ENCODE measurements around the gene LTC4S.
"Not testable (repeated sequence)": the region's sequence is repeated elsewhere in the genome, so short reads cannot be mapped to it uniquely, and the experiment has no call there.

LTC4S gene, protein sequence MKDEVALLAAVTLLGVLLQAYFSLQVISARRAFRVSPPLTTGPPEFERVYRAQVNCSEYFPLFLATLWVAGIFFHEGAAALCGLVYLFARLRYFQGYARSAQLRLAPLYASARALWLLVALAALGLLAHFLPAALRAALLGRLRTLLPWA

DNA sequence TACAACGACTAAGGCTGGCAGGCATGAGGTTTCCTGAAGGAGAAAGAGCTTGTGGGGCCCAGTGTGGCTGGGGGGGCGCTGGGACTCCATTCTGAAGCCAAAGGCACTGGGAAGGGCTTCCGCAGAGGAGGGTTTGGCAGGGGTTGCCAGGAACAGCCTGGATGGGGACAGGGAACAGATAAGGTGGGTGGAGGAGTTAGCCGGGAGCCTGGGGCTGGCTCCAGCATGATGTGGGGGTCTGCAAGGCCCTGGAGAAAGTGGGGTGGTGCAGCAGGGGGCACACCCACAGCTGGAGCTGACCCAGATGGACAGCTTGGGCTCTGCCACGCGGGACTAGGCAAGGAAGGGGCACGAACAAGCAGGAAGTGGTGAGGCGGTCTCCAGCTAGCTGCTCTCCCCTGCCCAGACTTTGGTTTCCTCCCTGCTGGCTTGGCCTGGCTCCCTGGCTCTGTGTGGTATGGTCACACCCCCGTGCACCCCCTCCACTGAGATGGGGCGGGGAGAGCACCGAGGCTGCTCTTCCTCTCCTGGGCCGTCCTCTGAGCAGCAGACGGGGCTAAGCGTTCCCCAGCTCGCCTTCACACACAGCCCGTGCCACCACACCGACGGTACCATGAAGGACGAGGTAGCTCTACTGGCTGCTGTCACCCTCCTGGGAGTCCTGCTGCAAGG lies at the start of gene LTC4S:
LTC4S (plus strand) TSS at position 519 of the 672 bp plus-strand sequence; CDS start at position 614, 95 bp downstream.
- DNase-seq (ENCODE audit: low read depth): no peak

DNA sequence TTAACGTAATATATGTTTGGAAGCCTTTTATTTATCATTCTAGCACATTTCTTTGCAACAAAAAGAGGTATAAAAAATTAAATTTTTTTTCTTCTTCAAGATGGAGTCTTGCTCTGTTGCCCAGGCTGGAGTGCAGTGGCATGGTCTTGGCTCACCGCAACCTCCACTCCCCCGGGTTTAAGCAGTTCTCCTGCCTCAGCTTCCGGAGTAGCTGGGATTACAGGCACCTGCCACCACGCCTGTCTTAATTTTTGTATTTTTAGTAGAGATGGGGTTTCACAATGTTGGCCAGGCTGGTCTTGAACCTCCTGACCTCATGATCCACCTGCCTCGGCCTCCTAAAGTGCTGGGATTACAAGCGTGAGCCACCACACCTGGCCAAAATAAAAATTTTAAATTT lies 49.7 kb upstream of the LTC4S start:
- DNase-seq (ENCODE audit: low read depth): not testable (repeated sequence)

DNA sequence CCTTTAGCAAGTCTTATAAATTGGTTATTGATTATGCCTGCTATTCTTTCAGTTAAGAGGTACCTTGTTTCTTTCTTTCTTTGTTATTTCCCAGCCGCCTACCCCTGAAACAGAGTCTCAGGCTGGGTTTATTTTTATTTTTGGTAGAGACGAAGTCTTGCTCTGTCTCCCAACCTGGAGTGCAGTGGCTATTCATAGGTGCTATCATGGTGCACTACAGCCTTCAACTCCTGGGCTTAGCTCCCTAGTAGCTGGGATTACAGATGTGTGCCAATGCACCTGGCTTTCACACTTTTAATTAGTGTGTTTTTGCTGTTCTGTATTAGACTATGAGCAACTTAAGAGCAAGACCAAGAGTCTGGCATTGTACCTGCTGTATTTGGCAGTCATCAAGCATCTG lies 46.9 kb upstream of the LTC4S start:
- DNase-seq (ENCODE audit: low read depth): no peak

DNA sequence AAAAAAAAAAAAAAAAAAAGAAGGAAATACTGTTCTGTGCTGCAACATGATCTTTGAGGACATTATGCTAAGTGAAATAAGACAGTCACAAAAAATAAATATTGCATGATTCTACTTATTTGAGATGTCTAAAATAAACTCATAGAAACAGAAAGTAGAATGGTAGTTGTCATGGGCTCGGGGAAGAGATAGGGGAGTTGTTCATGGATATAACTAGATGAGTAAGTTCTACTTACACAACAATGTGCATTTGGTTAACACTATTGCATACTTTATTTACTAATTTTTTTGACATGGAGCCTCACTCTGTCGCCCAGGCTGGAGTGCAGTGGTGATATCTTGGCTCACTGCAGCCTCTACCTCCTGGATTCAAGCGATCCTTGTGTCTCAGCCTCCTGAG lies 46.0 kb upstream of the LTC4S start:
- DNase-seq (ENCODE audit: low read depth): no peak

DNA sequence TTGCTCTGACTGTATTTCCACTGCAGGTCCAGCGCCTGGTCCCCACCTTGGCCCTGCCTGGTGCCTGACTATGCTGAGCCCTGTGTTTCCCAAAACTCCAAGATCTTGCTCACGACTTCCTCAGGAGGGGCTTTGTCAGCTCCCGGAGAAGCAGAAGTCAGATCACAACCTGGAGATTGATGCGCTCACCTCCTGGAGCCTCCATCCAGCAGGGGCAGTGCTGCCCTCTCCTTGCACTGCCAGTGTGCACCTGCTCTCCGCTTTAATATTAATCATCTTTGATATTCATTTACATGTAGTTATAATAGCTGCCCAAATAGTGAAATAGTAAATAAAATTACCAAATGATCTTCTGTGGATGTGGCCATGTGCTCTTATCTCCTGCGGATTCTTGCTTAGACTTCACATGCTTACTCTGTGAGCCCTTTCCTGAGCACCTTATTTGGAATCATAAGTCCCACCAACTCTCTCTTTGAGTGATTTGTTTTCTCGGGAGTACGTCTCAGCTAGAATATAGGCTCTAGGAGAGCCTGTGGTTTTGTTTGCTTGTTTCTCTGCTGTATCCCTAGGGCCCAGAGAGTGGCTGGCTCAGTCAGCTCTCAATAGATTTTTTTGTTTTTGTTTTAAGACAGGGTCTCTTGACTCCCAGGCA lies 43.8 kb upstream of the LTC4S start:
- no peak for DNase-seq (ENCODE audit: low read depth)

DNA sequence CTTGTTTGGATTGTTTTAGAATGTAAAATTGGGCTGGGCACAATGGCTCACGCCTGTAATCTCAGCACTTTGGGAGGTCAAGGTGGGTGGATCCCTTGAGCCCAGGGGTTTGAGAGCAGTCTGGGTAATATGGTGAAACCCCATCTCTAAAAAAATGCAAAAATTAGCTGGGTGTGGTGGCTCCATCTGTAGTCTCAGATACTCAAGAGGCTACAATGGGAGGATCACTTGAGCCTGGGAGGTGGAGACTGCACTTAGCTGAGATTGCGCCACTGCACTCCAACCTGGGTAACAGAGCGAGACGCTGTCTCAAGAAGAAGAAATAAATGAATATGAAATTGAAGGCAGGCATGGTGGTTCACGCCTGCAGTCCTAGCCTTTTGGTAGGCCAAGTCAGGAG lies 39.8 kb upstream of the LTC4S start:
- DNase-seq (ENCODE audit: low read depth): no peak

DNA sequence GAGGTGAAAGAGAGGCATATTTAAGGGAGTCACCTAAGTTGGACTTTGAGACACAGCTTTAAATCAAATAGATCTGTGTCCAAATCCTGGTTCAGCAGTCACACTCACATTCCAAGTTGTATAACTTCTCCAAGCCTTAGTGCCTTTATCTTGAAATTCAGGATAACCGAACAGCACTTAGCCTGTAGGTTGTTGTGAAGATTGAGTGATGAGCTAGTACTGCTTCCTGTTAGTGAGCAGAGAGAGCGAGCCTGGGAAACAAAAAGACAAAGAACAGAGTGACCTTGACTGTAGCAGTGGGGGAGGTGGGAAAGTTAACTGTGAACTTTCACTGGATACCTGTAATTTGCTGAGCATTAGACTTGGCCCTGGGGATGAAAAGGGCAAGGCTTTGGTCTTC lies 38.8 kb upstream of the LTC4S start:
- DNase-seq (ENCODE audit: low read depth): no peak

DNA sequence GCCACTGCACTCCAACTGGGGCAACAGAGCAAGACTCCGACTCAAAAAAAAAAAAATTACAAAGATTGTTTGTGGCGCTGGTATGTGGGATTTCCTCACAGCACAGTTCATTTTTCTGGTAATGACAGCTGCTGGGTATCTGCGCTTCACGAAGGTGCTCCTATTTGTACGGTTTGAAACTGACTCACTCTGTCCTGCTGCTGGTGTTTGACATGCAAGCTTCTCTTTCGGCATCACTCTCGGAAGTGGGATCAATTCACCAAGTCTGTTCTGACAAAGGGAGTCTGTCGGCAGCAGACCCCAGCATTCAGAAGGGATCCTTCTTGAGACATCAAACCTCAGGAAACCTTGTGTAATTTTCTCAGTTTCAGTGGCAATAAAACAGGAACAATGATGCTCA lies 34.8 kb upstream of the LTC4S start:
- DNase-seq (ENCODE audit: low read depth): no peak

DNA sequence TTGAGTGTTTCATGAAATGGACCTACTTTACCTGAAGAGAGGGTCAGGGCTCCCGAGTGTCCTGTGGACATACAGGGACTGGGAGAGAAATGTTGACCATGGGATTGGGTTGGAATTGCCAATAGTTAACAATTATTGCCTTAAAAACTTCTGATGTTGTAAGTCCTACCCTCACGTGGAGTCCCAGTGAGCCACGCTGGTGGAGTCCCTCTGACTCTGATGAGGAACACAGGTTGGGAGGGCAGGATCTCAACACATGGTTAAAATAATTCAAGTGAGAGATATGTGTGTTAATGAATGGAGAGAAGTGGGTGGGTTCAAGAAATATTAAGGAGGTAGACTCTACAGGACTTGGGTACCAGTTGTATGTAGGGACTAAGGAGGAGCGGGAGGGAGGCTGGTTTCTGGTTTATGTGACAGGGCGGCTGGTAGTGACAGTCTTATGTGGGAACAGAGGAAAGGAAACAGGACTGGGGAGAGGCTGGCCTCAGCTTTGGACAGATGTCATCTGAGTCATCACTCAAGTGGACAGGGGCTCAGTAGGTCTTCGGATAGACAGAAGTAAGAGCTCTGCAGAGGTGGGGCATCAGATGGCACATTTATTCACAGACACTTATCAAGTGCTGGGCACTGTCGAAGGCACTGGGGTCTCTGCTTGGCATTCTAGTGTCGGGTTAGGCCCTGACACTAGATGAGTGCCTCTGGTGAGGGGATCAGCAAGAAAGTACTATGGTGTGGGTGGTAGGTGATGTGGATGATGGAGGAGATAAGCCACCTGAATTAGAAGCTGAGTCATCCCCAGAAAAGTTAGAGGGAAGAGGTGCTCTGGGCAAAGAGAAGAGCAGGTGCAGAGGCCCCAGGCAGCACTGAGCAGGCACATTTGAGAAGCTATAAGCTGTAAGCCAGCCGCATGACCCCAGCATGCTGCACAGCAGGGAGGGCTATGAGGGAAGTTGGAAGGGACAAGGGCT lies 33.9 kb upstream of the LTC4S start:
- DNase-seq (ENCODE audit: low read depth): no peak

DNA sequence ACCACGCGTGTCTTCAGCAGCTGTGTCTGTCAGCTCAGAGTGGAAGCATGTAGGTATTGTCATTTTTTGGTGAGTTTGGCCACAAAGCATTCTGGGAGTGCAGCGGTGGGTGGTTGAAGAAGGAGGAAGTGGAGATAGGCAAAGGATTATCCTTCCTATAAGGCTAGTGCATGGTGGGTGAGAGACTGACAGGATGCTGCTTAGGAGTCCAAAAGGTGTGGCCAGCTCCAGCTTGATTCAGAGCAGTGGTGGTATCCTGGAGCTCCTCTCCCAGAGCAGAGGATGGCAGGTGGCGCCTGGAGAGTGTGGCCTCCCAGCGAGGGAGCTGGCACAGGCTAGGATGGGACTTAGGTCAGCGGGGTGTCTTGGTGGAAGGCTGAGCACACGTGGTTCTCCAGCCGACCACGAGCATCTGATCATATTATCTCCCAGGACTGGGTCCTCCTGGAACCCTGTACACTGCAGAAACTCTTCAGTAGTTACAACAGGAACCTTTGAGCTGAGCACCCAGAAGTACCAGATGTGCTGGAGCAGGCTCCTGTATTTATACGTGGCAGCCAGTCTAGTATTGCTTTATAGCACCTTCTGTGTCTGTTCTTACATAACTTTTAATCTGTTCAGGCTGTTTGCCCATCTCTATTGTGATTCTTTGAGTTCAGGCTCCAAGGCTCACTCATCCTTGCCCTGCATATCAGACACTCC lies 31.6 kb upstream of the LTC4S start:
- no peak for DNase-seq (ENCODE audit: low read depth)

DNA sequence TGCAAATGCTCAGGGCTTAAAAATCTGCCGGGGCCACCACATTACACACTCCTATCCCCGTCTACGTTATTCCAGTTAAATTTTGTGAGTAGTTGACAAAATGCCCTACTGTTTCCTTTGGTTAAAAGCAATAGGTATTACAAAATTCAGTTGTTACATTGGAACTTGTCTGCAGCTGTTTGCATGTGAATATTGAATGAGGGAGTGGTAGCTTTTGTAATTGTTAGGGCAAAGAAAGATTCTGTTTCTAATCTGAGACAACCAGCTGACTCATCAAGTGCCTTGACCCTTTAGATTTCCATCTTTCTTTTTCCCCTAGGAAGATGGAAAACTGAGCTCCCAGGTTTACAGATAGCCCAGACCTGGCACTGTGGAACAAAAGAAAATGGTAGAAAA lies 31.0 kb upstream of the LTC4S start:
- no peak for DNase-seq (ENCODE audit: low read depth)

DNA sequence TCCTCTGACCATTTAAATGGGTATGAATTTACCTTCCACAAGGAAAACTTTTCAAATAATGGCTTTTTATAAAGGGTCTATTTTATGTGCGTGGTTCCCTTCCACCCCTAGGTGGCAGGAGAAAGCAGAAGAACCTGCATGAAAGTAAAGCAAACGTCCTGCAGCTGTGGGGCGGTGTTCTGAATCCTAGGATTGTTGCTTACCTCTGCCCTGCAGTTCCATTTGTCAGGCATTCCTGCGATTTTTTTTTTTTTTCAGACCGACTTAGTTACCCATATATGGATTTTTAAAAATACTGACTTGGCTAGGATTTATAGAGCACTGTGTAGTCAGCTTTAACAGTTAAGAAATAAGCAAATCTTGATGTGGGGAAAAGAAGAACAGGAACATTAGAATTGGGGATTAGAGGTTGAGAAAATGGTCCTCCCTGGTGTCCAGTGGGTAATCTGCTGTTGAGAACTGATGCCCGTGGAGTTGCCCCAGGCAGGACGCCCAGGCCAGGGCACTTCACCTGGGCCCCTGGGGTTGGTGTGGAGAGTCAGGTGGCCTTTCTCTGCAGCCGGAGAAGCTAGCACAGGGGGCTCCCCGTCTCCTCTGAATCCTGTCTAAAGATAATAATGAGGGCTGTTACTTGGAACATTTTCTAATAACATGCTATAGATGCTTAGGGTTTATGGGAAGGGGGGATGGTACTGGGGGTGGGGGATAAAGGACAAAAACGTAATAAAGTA lies 30.4 kb upstream of the LTC4S start:
- peak; percentile 17 for DNase-seq (ENCODE audit: low read depth)

DNA sequence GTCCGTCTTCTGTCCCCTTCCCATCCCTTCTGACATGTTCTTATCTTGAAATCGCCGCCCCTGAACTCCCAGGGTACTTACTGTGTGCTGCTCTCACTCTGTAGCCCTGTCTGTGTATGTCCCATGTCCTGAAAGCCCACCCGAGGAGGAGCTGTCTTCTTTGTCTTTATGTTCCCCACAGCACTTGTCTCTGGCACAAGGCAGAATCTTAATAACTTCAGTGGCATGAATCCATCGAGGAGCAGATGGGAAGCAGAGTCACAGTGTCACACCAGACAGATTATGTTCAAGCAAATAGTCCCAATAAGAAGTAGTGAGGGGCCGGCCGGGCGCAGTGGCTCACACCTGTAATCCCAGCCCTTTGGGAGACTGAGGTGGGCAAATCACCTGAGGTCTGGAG lies 29.7 kb upstream of the LTC4S start:
- no peak for DNase-seq (ENCODE audit: low read depth)

DNA sequence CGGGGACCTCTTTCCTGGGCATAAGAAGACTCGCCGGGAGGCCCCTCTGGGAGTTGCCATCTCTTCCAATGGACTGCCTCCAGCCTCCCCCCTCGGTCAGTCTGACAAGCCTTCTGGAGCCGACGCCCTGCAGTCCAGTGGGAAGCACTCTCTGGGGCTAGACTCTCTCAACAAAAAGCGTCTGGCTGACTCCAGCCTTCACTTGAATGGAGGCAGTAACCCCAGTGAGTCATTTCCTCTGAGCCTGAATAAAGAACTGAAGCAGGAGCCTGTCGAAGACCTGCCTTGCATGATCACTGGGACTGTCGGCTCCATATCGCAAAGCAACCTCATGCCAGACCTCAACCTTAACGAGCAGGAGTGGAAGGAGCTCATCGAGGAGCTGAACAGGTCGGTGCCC lies 28.4 kb upstream of the LTC4S start:
- DNase-seq (ENCODE audit: low read depth): no peak

DNA sequence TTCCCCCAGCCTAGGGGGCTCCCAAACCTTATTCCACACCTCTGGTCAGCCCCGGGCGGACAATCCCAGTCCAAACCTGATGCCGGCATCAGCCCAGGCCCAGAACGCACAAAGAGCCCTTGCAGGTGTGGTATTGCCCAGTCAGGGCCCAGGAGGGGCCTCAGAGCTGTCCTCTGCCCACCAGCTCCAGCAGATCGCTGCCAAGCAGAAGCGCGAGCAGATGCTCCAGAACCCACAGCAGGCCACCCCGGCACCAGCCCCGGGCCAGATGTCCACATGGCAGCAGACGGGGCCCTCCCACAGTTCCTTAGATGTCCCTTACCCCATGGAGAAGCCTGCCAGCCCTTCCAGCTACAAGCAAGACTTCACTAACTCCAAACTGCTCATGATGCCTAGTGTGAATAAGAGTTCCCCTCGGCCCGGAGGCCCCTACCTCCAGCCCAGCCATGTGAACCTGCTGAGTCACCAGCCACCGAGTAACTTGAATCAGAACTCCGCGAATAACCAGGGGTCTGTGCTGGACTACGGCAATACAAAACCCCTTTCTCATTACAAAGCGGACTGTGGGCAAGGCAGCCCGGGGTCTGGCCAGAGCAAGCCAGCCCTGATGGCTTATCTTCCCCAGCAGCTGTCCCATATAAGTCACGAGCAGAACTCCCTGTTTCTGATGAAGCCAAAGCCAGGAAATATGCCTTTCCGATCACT lies 27.6 kb upstream of the LTC4S start:
- DNase-seq (ENCODE audit: low read depth): no peak

DNA sequence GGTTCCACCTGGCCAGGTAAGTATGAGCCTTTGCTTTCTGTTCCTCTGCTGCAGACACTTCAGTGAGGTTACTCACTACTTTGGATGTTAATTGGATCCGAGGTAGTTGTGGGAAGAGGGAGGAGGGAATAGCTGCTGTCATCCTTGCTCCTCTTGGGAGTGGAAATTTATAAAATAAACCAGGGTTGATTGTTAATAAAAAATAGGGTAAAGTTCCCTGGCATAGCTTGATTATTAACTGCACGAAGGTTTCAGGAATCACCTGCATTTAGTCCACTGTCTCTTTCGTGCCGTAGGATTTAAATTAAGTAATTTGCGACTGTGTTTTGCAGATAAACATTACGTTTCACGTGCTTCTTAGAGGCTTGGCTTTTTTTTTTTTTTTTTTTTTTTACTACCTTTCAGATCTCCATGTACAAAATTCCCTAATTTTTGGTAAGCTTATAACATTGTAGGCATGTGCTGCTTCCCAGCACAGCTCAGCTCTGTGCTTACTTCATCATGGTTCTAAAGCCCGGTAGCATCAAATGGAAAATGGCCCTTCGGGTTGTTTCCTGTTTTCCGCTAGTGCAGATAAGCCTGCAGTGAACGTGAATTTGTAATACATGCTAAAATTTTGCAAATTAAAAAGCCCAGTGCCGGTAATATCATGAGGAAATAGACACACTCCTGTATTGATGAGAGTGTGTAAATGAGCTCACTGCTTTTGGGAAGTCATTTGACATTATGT lies 26.9 kb upstream of the LTC4S start:
- DNase-seq (ENCODE audit: low read depth): no peak

DNA sequence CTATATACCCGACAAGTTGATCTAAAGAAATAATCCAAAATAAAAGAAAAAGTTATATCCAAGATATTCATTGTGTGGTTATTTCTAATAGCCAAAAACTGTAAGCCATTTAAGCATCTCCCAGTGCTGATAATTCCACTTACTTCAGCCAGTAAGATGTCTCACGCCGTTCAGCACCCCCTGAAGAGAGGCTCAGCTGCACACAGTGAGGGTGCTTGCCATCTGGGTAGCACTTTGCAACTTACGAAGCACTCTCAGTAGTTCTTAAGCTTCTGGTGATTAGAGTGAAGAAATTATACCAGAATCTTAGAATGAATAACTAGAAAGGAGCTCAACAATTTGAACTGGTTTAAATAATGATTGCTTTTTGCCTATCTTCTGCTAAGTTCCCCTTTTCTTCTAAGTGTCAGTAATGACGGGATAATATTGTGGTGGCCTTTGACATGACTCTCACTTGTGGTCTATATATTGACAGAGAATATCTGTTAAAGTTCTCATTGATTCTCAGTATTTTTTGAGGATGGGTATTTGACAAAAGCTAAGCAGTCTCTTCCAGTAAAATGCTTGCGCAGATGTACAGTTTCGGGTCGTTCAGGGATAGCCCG lies 26.2 kb upstream of the LTC4S start:
- no peak for DNase-seq (ENCODE audit: low read depth)

DNA sequence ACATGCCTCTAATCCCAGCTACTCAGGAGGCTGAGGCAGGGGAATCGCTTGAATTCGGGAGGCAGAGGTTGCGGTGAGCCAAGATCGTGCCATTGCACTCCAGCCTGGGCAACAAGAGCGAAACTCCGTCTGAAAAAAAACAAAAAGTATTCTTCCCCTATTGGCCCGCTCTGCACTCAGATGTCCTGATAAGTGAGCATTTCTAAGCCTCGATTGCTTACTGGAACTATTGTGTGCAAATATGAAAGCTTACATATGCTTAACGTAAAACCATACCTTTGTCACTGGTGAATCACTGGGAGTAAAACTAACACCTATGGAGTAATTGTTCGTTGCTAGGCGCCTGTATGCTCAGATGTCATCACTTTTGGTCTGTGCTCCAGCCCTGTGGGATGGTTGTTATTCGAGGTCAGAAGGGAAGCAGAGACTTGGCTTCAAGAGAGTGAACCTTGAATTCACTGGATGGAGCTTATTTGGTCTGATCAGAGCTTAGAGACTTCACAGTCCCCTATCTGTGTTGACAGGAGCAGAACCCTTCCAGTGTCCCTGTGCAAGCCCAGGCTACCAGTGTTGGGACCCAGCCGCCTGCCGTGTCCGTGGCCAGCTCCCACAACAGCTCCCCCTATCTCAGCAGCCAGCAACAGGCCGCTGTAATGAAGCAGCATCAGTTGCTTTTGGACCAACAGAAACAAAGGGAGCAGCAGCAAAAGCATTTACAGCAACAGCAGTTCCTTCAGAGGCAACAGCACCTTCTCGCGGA lies 25.3 kb upstream of the LTC4S start:
- no peak for DNase-seq (ENCODE audit: low read depth)

DNA sequence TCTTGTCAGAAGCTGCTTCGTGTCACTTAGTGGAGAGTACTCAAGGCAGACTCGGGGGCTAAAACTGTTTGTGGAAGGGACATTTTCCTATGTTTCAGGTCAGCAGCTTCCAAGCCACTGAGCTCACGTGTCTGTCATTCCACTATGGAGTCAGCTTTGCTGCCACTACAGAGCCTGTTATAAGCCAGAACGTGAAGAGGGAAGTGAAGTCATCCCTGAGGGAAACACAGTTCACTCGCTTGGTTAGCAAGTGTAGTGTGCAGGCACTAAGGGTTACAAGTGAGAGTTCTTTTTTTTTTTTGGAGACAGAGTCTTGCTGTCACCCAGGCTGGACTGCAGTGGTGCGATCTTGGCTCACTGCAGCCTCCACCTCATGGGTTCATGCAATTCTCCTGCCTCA lies 24.5 kb upstream of the LTC4S start:
- DNase-seq (ENCODE audit: low read depth): no peak

Measured in stimulated activated CD8-positive, alpha-beta memory T cell treated with anti-CD3 and anti-CD28 coated beads, Interleukin-12 subunit alpha, Interleukin-12 subunit beta, amount 100 ng/mL, for 1 hour (primary cell).